GM12873 (cell line): Measurements from ENCODE around the gene BLOC1S3.

Experiments
- CTCF ChIP-seq: IDR thresholded peaks from 2 replicates; pipeline ENCODE4 v1.5.1; 2012; ENCODE audit warnings: low read depth, mild to moderate bottlenecking, moderate library complexity, low read length, control low read depth; ENCODE audit not compliant: insufficient read depth; ENCODE audit errors: missing control alignments

The BLOC1S3 gene

GRCh38 chr19:45141203-45141900 lies 37.2 kb upstream of the BLOC1S3 start:
- no peak for TF ChIP-seq CTCF

- no peak for TF ChIP-seq CTCF
These were observed 36.4 kb upstream of the BLOC1S3 start for GRCh38 chr19:45142016-45142725.

GRCh38 chr19:45142726-45143110 lies 35.9 kb upstream of the BLOC1S3 start:
- TF ChIP-seq CTCF = no peak

- TF ChIP-seq CTCF = no peak
These were observed 33.9 kb upstream of the BLOC1S3 start for GRCh38 chr19:45144431-45145269.

GRCh38 chr19:45145270-45146189 lies 33.1 kb upstream of the BLOC1S3 start:
- no peak for TF ChIP-seq CTCF

GRCh38 chr19:45146251-45146650 lies 32.3 kb upstream of the BLOC1S3 start:
- no peak for TF ChIP-seq CTCF
